GM23338 (cell line): ENCODE results near the gene IVD. TPM values are rescaled to one million over a fixed set of nuclear protein-coding genes. Genes with fewer than 3 reads are reported as not detected.

Experiments used
- CREB1 ChIP-seq: fragments of 250-450 bp; sonication (Bioruptor Pico); IDR thresholded peaks from 2 replicates; pipeline ENCODE4 v1.5.0; 2020; ENCODE audit warnings: low read depth, mild to moderate bottlenecking, moderate library complexity
- ETS1 ChIP-seq: IDR thresholded peaks from 2 replicates; pipeline ENCODE4 v1.6.1; 2016; ENCODE audit warnings: antibody characterized with exemption
- JUNB ChIP-seq: IDR thresholded peaks from one replicate; pipeline ENCODE4 v1.6.1; 2016; ENCODE audit warnings: antibody characterized with exemption; ENCODE audit not compliant: unreplicated experiment
- polyA plus RNA-seq: library from polyadenylated mRNA; unstranded; fragments of >200 nt; fragmentation: Nextera tagmentation; extraction: Ambion mirVana; gene quantifications from 2 replicates; pipeline ENCODE4 v1.2.1, GENCODE V29; 2016
- total RNA-seq: library from RNA; depleted of rRNA; stranded (reverse); fragments of >200 nt; shearing (Covaris generic); gene quantifications from 2 replicates; pipeline ENCODE4 v1.2.3, GENCODE V29; 2014
- TF ChIP-seq, protein P1 (sequence below): fragments of 250-450 bp; sonication (Bioruptor Pico); IDR thresholded peaks from 2 replicates; pipeline ENCODE4 v1.5.0; 2020; ENCODE audit warnings: mild to moderate bottlenecking, moderate library complexity
- TF ChIP-seq, protein P2 (sequence below): IDR thresholded peaks from one replicate; pipeline ENCODE4 v1.6.1; 2018; ENCODE audit warnings: antibody characterized with exemption; ENCODE audit not compliant: unreplicated experiment

IVD gene
- total and polyA plus RNA-seq, 2 experiments from 2014 or later: 54.1 to 75.4 TPM

- TF ChIP-seq, protein P1, sequence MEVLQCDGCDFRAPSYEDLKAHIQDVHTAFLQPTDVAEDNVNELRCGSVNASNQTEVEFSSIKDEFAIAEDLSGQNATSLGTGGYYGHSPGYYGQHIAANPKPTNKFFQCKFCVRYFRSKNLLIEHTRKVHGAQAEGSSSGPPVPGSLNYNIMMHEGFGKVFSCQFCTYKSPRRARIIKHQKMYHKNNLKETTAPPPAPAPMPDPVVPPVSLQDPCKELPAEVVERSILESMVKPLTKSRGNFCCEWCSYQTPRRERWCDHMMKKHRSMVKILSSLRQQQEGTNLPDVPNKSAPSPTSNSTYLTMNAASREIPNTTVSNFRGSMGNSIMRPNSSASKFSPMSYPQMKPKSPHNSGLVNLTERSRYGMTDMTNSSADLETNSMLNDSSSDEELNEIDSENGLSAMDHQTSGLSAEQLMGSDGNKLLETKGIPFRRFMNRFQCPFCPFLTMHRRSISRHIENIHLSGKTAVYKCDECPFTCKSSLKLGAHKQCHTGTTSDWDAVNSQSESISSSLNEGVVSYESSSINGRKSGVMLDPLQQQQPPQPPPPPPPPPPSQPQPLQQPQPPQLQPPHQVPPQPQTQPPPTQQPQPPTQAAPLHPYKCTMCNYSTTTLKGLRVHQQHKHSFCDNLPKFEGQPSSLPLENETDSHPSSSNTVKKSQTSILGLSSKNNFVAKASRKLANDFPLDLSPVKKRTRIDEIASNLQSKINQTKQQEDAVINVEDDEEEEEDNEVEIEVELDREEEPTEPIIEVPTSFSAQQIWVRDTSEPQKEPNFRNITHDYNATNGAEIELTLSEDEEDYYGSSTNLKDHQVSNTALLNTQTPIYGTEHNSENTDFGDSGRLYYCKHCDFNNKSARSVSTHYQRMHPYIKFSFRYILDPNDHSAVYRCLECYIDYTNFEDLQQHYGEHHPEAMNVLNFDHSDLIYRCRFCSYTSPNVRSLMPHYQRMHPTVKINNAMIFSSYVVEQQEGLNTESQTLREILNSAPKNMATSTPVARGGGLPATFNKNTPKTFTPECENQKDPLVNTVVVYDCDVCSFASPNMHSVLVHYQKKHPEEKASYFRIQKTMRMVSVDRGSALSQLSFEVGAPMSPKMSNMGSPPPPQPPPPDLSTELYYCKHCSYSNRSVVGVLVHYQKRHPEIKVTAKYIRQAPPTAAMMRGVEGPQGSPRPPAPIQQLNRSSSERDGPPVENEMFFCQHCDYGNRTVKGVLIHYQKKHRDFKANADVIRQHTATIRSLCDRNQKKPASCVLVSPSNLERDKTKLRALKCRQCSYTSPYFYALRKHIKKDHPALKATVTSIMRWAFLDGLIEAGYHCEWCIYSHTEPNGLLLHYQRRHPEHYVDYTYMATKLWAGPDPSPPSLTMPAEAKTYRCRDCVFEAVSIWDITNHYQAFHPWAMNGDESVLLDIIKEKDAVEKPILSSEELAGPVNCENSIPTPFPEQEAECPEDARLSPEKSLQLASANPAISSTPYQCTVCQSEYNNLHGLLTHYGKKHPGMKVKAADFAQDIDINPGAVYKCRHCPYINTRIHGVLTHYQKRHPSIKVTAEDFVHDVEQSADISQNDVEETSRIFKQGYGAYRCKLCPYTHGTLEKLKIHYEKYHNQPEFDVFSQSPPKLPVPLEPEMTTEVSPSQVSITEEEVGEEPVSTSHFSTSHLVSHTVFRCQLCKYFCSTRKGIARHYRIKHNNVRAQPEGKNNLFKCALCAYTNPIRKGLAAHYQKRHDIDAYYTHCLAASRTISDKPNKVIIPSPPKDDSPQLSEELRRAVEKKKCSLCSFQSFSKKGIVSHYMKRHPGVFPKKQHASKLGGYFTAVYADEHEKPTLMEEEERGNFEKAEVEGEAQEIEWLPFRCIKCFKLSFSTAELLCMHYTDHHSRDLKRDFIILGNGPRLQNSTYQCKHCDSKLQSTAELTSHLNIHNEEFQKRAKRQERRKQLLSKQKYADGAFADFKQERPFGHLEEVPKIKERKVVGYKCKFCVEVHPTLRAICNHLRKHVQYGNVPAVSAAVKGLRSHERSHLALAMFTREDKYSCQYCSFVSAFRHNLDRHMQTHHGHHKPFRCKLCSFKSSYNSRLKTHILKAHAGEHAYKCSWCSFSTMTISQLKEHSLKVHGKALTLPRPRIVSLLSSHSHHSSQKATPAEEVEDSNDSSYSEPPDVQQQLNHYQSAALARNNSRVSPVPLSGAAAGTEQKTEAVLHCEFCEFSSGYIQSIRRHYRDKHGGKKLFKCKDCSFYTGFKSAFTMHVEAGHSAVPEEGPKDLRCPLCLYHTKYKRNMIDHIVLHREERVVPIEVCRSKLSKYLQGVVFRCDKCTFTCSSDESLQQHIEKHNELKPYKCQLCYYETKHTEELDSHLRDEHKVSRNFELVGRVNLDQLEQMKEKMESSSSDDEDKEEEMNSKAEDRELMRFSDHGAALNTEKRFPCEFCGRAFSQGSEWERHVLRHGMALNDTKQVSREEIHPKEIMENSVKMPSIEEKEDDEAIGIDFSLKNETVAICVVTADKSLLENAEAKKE (CRISPR knock-in tag): no peak
- TF ChIP-seq CREB1 (no peak), ETS1 (no peak), JUNB (no peak)
- TF ChIP-seq, protein P2, sequence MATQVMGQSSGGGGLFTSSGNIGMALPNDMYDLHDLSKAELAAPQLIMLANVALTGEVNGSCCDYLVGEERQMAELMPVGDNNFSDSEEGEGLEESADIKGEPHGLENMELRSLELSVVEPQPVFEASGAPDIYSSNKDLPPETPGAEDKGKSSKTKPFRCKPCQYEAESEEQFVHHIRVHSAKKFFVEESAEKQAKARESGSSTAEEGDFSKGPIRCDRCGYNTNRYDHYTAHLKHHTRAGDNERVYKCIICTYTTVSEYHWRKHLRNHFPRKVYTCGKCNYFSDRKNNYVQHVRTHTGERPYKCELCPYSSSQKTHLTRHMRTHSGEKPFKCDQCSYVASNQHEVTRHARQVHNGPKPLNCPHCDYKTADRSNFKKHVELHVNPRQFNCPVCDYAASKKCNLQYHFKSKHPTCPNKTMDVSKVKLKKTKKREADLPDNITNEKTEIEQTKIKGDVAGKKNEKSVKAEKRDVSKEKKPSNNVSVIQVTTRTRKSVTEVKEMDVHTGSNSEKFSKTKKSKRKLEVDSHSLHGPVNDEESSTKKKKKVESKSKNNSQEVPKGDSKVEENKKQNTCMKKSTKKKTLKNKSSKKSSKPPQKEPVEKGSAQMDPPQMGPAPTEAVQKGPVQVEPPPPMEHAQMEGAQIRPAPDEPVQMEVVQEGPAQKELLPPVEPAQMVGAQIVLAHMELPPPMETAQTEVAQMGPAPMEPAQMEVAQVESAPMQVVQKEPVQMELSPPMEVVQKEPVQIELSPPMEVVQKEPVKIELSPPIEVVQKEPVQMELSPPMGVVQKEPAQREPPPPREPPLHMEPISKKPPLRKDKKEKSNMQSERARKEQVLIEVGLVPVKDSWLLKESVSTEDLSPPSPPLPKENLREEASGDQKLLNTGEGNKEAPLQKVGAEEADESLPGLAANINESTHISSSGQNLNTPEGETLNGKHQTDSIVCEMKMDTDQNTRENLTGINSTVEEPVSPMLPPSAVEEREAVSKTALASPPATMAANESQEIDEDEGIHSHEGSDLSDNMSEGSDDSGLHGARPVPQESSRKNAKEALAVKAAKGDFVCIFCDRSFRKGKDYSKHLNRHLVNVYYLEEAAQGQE: no peak
Observed at GRCh38 chr15:40437752-40438687, 32.4 kb downstream of the IVD start (continued).
